ENCODE measurements around the gene TMEM196. TPM values are rescaled to one million over a fixed set of nuclear protein-coding genes. Genes with fewer than 3 reads are reported as not detected.

The TMEM196 gene
- total RNA-seq, 1 donor from 2014 or later = not detected

DNA sequence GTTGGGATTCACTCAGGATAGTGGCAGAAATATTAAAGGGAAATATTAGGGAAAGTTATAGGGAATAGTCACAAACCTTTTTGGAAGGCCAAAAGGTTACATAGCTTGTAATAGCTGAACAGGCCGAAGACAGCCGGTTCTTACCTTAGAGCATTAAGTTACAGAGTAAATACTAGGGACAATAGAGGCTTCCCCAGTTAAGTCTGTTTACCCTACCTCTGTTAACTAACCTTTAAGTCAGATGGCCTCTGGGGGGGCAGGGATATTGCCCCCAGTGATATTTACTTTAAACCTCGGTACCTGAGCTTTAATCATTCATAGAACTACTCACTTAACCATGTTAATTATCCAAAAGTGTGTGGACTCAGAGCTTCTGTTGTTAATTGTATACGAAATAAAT, 71.9 kb downstream of the TMEM196 start:
- H3K27ac ChIP-seq = no peak overlapping the region
- H3K36me3 ChIP-seq = peaks cover 3% of the 10 kb centered on the region
- Mint-ChIP-seq H3K4me1 (peaks cover 6% of the 10 kb centered on the region), H3K36me3 (peaks cover 19% of the 10 kb centered on the region), H3K9me3 (no peaks in the 10 kb centered on the region), H3K27me3 (ENCODE audit: insufficient read depth, low read depth) (no peaks in the 10 kb centered on the region), H3K27ac (no peak overlapping the region), H3K4me3 (no peak overlapping the region)
- no peak overlapping the region for H3K4me2 ChIP-seq
- H3F3A ChIP-seq (ENCODE audit: low read depth) = no peaks in the 10 kb centered on the region
- peaks cover 8% of the 10 kb centered on the region for H3K4me1 ChIP-seq
- no peak for DNase-seq (ENCODE audit: low spot score)
- TF ChIP-seq EZH2 (IDR thresholded peaks at IDR 0.05) (no peak), EZH2phosphoT487 (IDR thresholded peaks at IDR 0.05) (no peak)
- TF ChIP-seq, protein P1, sequence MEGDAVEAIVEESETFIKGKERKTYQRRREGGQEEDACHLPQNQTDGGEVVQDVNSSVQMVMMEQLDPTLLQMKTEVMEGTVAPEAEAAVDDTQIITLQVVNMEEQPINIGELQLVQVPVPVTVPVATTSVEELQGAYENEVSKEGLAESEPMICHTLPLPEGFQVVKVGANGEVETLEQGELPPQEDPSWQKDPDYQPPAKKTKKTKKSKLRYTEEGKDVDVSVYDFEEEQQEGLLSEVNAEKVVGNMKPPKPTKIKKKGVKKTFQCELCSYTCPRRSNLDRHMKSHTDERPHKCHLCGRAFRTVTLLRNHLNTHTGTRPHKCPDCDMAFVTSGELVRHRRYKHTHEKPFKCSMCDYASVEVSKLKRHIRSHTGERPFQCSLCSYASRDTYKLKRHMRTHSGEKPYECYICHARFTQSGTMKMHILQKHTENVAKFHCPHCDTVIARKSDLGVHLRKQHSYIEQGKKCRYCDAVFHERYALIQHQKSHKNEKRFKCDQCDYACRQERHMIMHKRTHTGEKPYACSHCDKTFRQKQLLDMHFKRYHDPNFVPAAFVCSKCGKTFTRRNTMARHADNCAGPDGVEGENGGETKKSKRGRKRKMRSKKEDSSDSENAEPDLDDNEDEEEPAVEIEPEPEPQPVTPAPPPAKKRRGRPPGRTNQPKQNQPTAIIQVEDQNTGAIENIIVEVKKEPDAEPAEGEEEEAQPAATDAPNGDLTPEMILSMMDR (IDR thresholded peaks at IDR 0.05) = no peak
- H3K4me3 ChIP-seq = no peak overlapping the region
- no peak overlapping the region for H3K9ac ChIP-seq
- H3K27me3 ChIP-seq = no peaks in the 10 kb centered on the region
- H4K20me1 ChIP-seq (ENCODE audit: low read depth) = peaks cover 4% of the 10 kb centered on the region
- H2AFZ ChIP-seq (replicated peaks) = no peak overlapping the region
- H3K79me2 ChIP-seq (ENCODE audit: low read depth) = peaks cover 45% of the 10 kb centered on the region
- H3K9me3 ChIP-seq (ENCODE audit: low read depth) = no peaks in the 10 kb centered on the region

DNA sequence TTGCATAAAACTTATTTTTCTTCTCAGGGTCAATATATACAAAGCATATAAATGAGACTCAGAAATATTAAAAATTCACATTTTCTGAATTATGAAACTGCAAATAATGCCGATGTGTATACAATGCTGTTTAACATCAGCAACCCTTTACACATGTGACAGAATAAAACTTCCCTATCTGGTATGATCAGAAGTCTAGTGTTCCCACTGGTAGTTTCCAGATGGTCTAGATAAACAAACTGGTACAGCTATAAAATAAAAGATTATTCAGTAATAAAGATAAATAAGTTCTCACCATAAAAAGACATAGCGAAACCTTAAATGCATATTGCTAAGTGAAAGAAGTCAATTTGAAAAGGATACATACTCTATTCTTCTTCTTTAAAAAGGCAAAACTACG, 72.5 kb downstream of the TMEM196 start:
- no peak overlapping the region for H3K4me3 Mint-ChIP-seq
- Histone ChIP-seq H3K27me3 (no peaks in the 10 kb centered on the region), H3K4me3 (no peak overlapping the region), H3K36me3 (peaks cover 3% of the 10 kb centered on the region), H3K4me1 (peaks cover 4% of the 10 kb centered on the region), H3K4me2 (no peak overlapping the region), H2AFZ (replicated peaks) (no peak overlapping the region), H3K79me2 (ENCODE audit: low read depth) (peaks cover 39% of the 10 kb centered on the region), H3K9ac (no peak overlapping the region), H3K9me3 (ENCODE audit: low read depth) (no peaks in the 10 kb centered on the region), H3F3A (ENCODE audit: low read depth) (no peaks in the 10 kb centered on the region), H3K27ac (no peak overlapping the region), H4K20me1 (ENCODE audit: low read depth) (peaks cover 3% of the 10 kb centered on the region)
- H3K27ac Mint-ChIP-seq = no peak overlapping the region
- TF ChIP-seq EZH2phosphoT487 (IDR thresholded peaks at IDR 0.05) (no peak), EZH2 (IDR thresholded peaks at IDR 0.05) (no peak)
- TF ChIP-seq, protein P1 (IDR thresholded peaks at IDR 0.05) = no peak
- H3K9me3 Mint-ChIP-seq = no peaks in the 10 kb centered on the region
- peaks cover 19% of the 10 kb centered on the region for H3K36me3 Mint-ChIP-seq
- DNase-seq (ENCODE audit: low spot score) = no peak
- H3K27me3 Mint-ChIP-seq (ENCODE audit: insufficient read depth, low read depth) = no peaks in the 10 kb centered on the region
- H3K4me1 Mint-ChIP-seq = peaks cover 2% of the 10 kb centered on the region

DNA sequence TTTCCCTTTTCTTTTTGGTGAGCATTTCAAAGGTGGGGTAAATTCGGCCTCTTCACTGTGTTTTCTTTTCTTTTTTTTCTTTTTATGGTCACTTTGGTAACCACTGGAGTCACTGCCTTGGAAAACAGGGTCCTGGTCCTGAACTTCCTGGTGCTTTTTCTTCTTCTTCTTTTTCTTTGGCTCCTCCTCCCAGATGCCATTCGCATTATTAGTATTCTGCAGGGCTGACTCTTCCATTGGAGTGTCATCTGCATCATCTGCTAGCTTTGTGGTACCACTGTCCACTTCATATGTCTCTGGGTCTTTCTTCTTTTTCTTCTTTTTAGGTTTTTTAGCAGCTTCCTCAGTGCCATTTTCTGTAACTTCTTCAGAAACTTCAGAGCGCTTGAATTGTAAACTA, 75.1 kb downstream of the TMEM196 start:
- H3K4me3 Mint-ChIP-seq = no peak overlapping the region
- DNase-seq (ENCODE audit: low spot score) = no peak
- H3K9ac ChIP-seq = no peak overlapping the region
- H3K27ac Mint-ChIP-seq = no peak overlapping the region
- no peaks in the 10 kb centered on the region for H3K4me1 Mint-ChIP-seq
- no peaks in the 10 kb centered on the region for H3K27me3 ChIP-seq
- no peak overlapping the region for H2AFZ ChIP-seq (replicated peaks)
- H3K9me3 ChIP-seq (ENCODE audit: low read depth) = no peaks in the 10 kb centered on the region
- no peaks in the 10 kb centered on the region for H4K20me1 ChIP-seq (ENCODE audit: low read depth)
- no peaks in the 10 kb centered on the region for H3K27me3 Mint-ChIP-seq (ENCODE audit: insufficient read depth, low read depth)
- no peaks in the 10 kb centered on the region for H3K4me1 ChIP-seq
- TF ChIP-seq EZH2 (IDR thresholded peaks at IDR 0.05) (no peak), EZH2phosphoT487 (IDR thresholded peaks at IDR 0.05) (no peak)
- TF ChIP-seq, protein P1 (IDR thresholded peaks at IDR 0.05) = no peak
- peaks cover 3% of the 10 kb centered on the region for H3K36me3 ChIP-seq
- peaks cover 17% of the 10 kb centered on the region for H3K79me2 ChIP-seq (ENCODE audit: low read depth)
- no peaks in the 10 kb centered on the region for H3F3A ChIP-seq (ENCODE audit: low read depth)
- no peaks in the 10 kb centered on the region for H3K9me3 Mint-ChIP-seq
- no peak overlapping the region for H3K4me3 ChIP-seq
- H3K4me2 ChIP-seq = no peak overlapping the region
- peaks cover 19% of the 10 kb centered on the region for H3K36me3 Mint-ChIP-seq
- no peak overlapping the region for H3K27ac ChIP-seq

Data from neural progenitor cell (in vitro differentiated cells).